Coronary artery (tissue), 2 donors: ENCODE results near the gene HINT2.

Source experiments
- DNase-seq: peaks from one replicate; pipeline ENCODE4 v3.0.0-alpha.2; 2017; ENCODE audit warnings: low spot score
- H3K27ac ChIP-seq, 2 donors: fragments of 200-600 bp; sonication (generic); one replicate each; pipeline ENCODE4 v1.5.1; 2016 to 2019
- H3K4me3 ChIP-seq: fragments of 200-600 bp; sonication (generic); 2 replicates; pipeline ENCODE4 v1.5.1; 2016; ENCODE audit warnings: mild to moderate bottlenecking, moderate library complexity
- CTCF ChIP-seq: fragments of 200-600 bp; sonication (generic); IDR thresholded peaks from one replicate; pipeline ENCODE4 v1.5.1; 2019; ENCODE audit warnings: antibody characterized with exemption

HINT2 gene

GRCh38 chr9:35792826-35793225 lies 22.0 kb downstream of the HINT2 start:
- peak overlapping the region; percentile 93 for H3K4me3 ChIP-seq
- TF ChIP-seq CTCF, result no peak
- H3K27ac ChIP-seq, result peak overlapping the region; percentile 19 to 30
- no peak for DNase-seq

- DNase-seq, result no peak
- TF ChIP-seq CTCF, result no peak
- Histone ChIP-seq H3K4me3 (peak overlapping the region; percentile 93), H3K27ac (peak overlapping the region; percentile 77 to 92)
Observed at GRCh38 chr9:35792024-35792813, 22.6 kb downstream of the HINT2 start.

GRCh38 chr9:35791297-35791921 lies 23.4 kb downstream of the HINT2 start, which contains the start of gene NPR2:
Gene NPR2 (plus strand): TSS chr9:35791591. CDS start chr9:35792409, 818 bp downstream.
- no peak for TF ChIP-seq CTCF
- peak within 1 kb of the TSS; percentile 93 for H3K4me3 ChIP-seq
- H3K27ac ChIP-seq, result peak within 1 kb of the TSS; percentile 77 to 92
- DNase-seq, result no peak

GRCh38 chr9:35790385-35791296 lies 24.2 kb downstream of the HINT2 start:
- DNase-seq, result no peak
- H3K4me3 ChIP-seq, result peak overlapping the region; percentile 93
- TF ChIP-seq CTCF, result peak; percentile 84
- peak overlapping the region; percentile 77 to 92 for H3K27ac ChIP-seq

- TF ChIP-seq CTCF, result no peak
- Histone ChIP-seq H3K27ac (no peak overlapping the region), H3K4me3 (no peak overlapping the region)
- no peak for DNase-seq
Observed at GRCh38 chr9:35790025-35790384, 24.8 kb downstream of the HINT2 start.

- no peak for TF ChIP-seq CTCF
- no peak for DNase-seq
- no peak overlapping the region for H3K27ac ChIP-seq
- no peak overlapping the region for H3K4me3 ChIP-seq
Observed at GRCh38 chr9:35789541-35789940, 25.3 kb downstream of the HINT2 start.
